Activated CD4-positive, alpha-beta T cell treated with anti-CD3 and anti-CD28 coated beads, Interleukin-2, amount 50 U/mL, for 48 hours (primary cell): ENCODE data around the gene PRDM1.

Source experiments
- DNase-seq, 2 experiments: peaks; one replicate each; pipeline ENCODE4 v3.0.0-alpha.2; 2020

The PRDM1 gene

GRCh38 chr6:106072501-106073090 is 13.5 kb upstream of the PRDM1 start:
- DNase-seq = no peak

GRCh38 chr6:106074146-106074545 is 12.0 kb upstream of the PRDM1 start:
- no peak for DNase-seq

GRCh38 chr6:106076139-106076538 is 10.0 kb upstream of the PRDM1 start:
- no peak for DNase-seq

- no peak for DNase-seq
These were observed 9.0 kb upstream of the PRDM1 start for GRCh38 chr6:106077170-106077569.

GRCh38 chr6:106077881-106078280 is 8.3 kb upstream of the PRDM1 start:
- DNase-seq = no peak

- DNase-seq = no peak
These were observed 6.0 kb upstream of the PRDM1 start for GRCh38 chr6:106079961-106080762.

- no peak for DNase-seq
These were observed 5.4 kb upstream of the PRDM1 start for GRCh38 chr6:106080763-106081095.

- no peak for DNase-seq
These were observed 4.4 kb upstream of the PRDM1 start for GRCh38 chr6:106081715-106082114.

- no peak for DNase-seq
These were observed 3.3 kb upstream of the PRDM1 start for GRCh38 chr6:106082735-106083398.

GRCh38 chr6:106083618-106084017 is 2.5 kb upstream of the PRDM1 start:
- no peak for DNase-seq

- no peak for DNase-seq
These were observed 1.8 kb upstream of the PRDM1 start for GRCh38 chr6:106084106-106084988.

GRCh38 chr6:106084989-106085691 is 996 bp upstream of the PRDM1 start:
- DNase-seq = no peak

GRCh38 chr6:106085692-106085983 is 498 bp upstream of the PRDM1 start:
- DNase-seq = no peak

GRCh38 chr6:106086814-106087175 is 659 bp downstream of the PRDM1 start:
- DNase-seq = no peak

- DNase-seq = no peak
These were observed 1.6 kb downstream of the PRDM1 start for GRCh38 chr6:106087548-106088325.

- DNase-seq = no peak
These were observed 3.9 kb downstream of the PRDM1 start for GRCh38 chr6:106090001-106090400.

GRCh38 chr6:106092279-106092678 is 6.1 kb downstream of the PRDM1 start:
- DNase-seq = no peak

GRCh38 chr6:106094261-106094963 is 8.3 kb downstream of the PRDM1 start:
- no peak for DNase-seq

GRCh38 chr6:106094964-106095335 is 8.8 kb downstream of the PRDM1 start:
- DNase-seq = no peak

GRCh38 chr6:106097411-106098231 is 11.5 kb downstream of the PRDM1 start:
- DNase-seq = peak in 1 of 2 experiments; percentile 48
